Measurements from ENCODE around the gene CTNND2. TPM values are rescaled to one million over a fixed set of nuclear protein-coding genes. Genes with fewer than 3 reads are reported as not detected.

Gene CTNND2
- total RNA-seq, 1 donor from 2014 or later, result 143 TPM

- Mint-ChIP-seq H3K27me3 (no peaks in the 10 kb centered on the region), H3K9me3 (ENCODE audit: low read depth) (no peaks in the 10 kb centered on the region), H3K4me3 (ENCODE audit: low read depth) (no peak overlapping the region), H3K36me3 (ENCODE audit: insufficient read depth) (peaks cover 29% of the 10 kb centered on the region), H3K4me1 (ENCODE audit: low read depth) (peaks cover 8% of the 10 kb centered on the region), H3K27ac (no peak overlapping the region)
- DNase-seq (ENCODE audit: low spot score, unreplicated experiment), result no peak
- TF ChIP-seq CTCF (IDR thresholded peaks at IDR 0.05; ENCODE audit: unreplicated experiment), result no peak
These were observed 921.6 kb downstream of the CTNND2 start for GRCh38 chr5:10982626-10983025.

GRCh38 chr5:10981932-10982331 is 922.3 kb downstream of the CTNND2 start:
- H3K27ac Mint-ChIP-seq, result no peak overlapping the region
- no peaks in the 10 kb centered on the region for H3K27me3 Mint-ChIP-seq
- H3K36me3 Mint-ChIP-seq (ENCODE audit: insufficient read depth), result peaks cover 29% of the 10 kb centered on the region
- no peak overlapping the region for H3K4me3 Mint-ChIP-seq (ENCODE audit: low read depth)
- no peaks in the 10 kb centered on the region for H3K9me3 Mint-ChIP-seq (ENCODE audit: low read depth)
- H3K4me1 Mint-ChIP-seq (ENCODE audit: low read depth), result peaks cover 8% of the 10 kb centered on the region
- DNase-seq (ENCODE audit: low spot score, unreplicated experiment), result no peak
- no peak for TF ChIP-seq CTCF (IDR thresholded peaks at IDR 0.05; ENCODE audit: unreplicated experiment)

GRCh38 chr5:10977011-10977410 is 927.2 kb downstream of the CTNND2 start:
- no peaks in the 10 kb centered on the region for H3K27me3 Mint-ChIP-seq
- H3K27ac Mint-ChIP-seq, result peak overlapping the region; percentile 4
- no peaks in the 10 kb centered on the region for H3K9me3 Mint-ChIP-seq (ENCODE audit: low read depth)
- no peak for DNase-seq (ENCODE audit: low spot score, unreplicated experiment)
- H3K36me3 Mint-ChIP-seq (ENCODE audit: insufficient read depth), result peaks cover 52% of the 10 kb centered on the region
- no peak overlapping the region for H3K4me3 Mint-ChIP-seq (ENCODE audit: low read depth)
- peaks cover 6% of the 10 kb centered on the region for H3K4me1 Mint-ChIP-seq (ENCODE audit: low read depth)
- no peak for TF ChIP-seq CTCF (IDR thresholded peaks at IDR 0.05; ENCODE audit: unreplicated experiment)

- Mint-ChIP-seq H3K27me3 (no peaks in the 10 kb centered on the region), H3K4me1 (ENCODE audit: low read depth) (peaks cover 6% of the 10 kb centered on the region), H3K27ac (no peak overlapping the region), H3K9me3 (ENCODE audit: low read depth) (no peaks in the 10 kb centered on the region), H3K36me3 (ENCODE audit: insufficient read depth) (peaks cover 49% of the 10 kb centered on the region), H3K4me3 (ENCODE audit: low read depth) (no peak overlapping the region)
- DNase-seq (ENCODE audit: low spot score, unreplicated experiment), result no peak
- no peak for TF ChIP-seq CTCF (IDR thresholded peaks at IDR 0.05; ENCODE audit: unreplicated experiment)
These were observed 928.3 kb downstream of the CTNND2 start for GRCh38 chr5:10975945-10976344.

GRCh38 chr5:10974850-10975249 is 929.4 kb downstream of the CTNND2 start:
- Mint-ChIP-seq H3K9me3 (ENCODE audit: low read depth) (no peaks in the 10 kb centered on the region), H3K4me1 (ENCODE audit: low read depth) (peaks cover 6% of the 10 kb centered on the region), H3K27ac (no peak overlapping the region), H3K27me3 (no peaks in the 10 kb centered on the region), H3K4me3 (ENCODE audit: low read depth) (no peak overlapping the region), H3K36me3 (ENCODE audit: insufficient read depth) (peaks cover 42% of the 10 kb centered on the region)
- no peak for TF ChIP-seq CTCF (IDR thresholded peaks at IDR 0.05; ENCODE audit: unreplicated experiment)
- DNase-seq (ENCODE audit: low spot score, unreplicated experiment), result no peak

Measured in progenitor cell of endocrine pancreas (in vitro differentiated cells).